OCI-LY1 (cell line): ENCODE data around the gene SH3YL1.

Experiments
- H2AFZ ChIP-seq: fragments of 200-600 bp; sonication (generic), shearing (Covaris generic); 2 replicates; pipeline ENCODE4 v1.6.0; 2014; ENCODE audit warnings: antibody characterized with exemption, mild to moderate bottlenecking, low read length
- H3F3A ChIP-seq: fragments of 200-600 bp; sonication (generic), shearing (Covaris generic); 2 replicates; pipeline ENCODE4 v1.6.0; 2014; ENCODE audit warnings: mild to moderate bottlenecking, antibody characterized with exemption, low read length, moderate library complexity; ENCODE audit not compliant: insufficient read depth
- H3K27ac ChIP-seq: fragments of 200-600 bp; sonication (generic); 2 replicates; pipeline ENCODE4 v1.5.1; 2014; ENCODE audit warnings: low read length, mixed run types, mild to moderate bottlenecking, low read depth; ENCODE audit not compliant: poor library complexity, severe bottlenecking
- H3K27me3 ChIP-seq: fragments of 200-600 bp; sonication (generic); 2 replicates; pipeline ENCODE4 v1.6.0; 2014; ENCODE audit warnings: antibody characterized with exemption, mild to moderate bottlenecking, low read length, moderate library complexity; ENCODE audit not compliant: insufficient read depth
- H3K36me3 ChIP-seq: fragments of 200-600 bp; sonication (generic); 2 replicates; pipeline ENCODE4 v1.6.1; 2014; ENCODE audit warnings: mild to moderate bottlenecking, antibody characterized with exemption, low read length, moderate library complexity, mixed read lengths; ENCODE audit not compliant: insufficient read depth
- H3K4me1 ChIP-seq: fragments of 200-600 bp; sonication (generic); 2 replicates; pipeline ENCODE4 v1.5.1; 2014; ENCODE audit warnings: mild to moderate bottlenecking, low read length, moderate library complexity; ENCODE audit not compliant: insufficient read depth, severe bottlenecking
- H3K4me2 ChIP-seq: fragments of 200-600 bp; sonication (generic), shearing (Covaris generic); 2 replicates; pipeline ENCODE4 v1.6.1; 2014; ENCODE audit warnings: low read length
- H3K4me3 ChIP-seq: fragments of 200-600 bp; sonication (generic); 2 replicates; pipeline ENCODE4 v1.5.1; 2014; ENCODE audit warnings: low read length, low read depth, mild to moderate bottlenecking, mixed read lengths; ENCODE audit not compliant: poor library complexity, severe bottlenecking
- H3K79me2 ChIP-seq: fragments of 200-600 bp; shearing (Covaris generic); 2 replicates; pipeline ENCODE4 v1.6.1; 2016; ENCODE audit warnings: mixed run types, low read length, mixed read lengths; ENCODE audit not compliant: insufficient read depth
- H3K9ac ChIP-seq: fragments of 200-600 bp; sonication (generic), shearing (Covaris generic); 2 replicates; pipeline ENCODE4 v1.6.1; 2014; ENCODE audit warnings: mild to moderate bottlenecking, low read length, mixed read lengths
- H3K9me2 ChIP-seq: fragments of 200-600 bp; sonication (generic), shearing (Covaris generic); 2 replicates; pipeline ENCODE4 v1.6.1; 2014; ENCODE audit warnings: low read depth, mild to moderate bottlenecking, low read length, mixed read lengths
- H3K9me3 ChIP-seq: fragments of 200-600 bp; shearing (Covaris generic); 2 replicates; pipeline ENCODE4 v1.6.1; 2014; ENCODE audit warnings: low read length, mixed read lengths
- H4K20me1 ChIP-seq: fragments of 200-600 bp; sonication (generic), shearing (Covaris generic); 2 replicates; pipeline ENCODE4 v1.6.0; 2016; ENCODE audit warnings: mild to moderate bottlenecking, low read length; ENCODE audit not compliant: insufficient read depth
- CTCF ChIP-seq: fragments of 200-600 bp; sonication (generic), shearing (Covaris generic); IDR thresholded peaks from 2 replicates; pipeline ENCODE4 v1.5.1; 2017; ENCODE audit warnings: mild to moderate bottlenecking, antibody characterized with exemption, low read length, moderate library complexity, mixed read lengths
- EZH2 ChIP-seq: fragments of 200-600 bp; sonication (generic), shearing (Covaris generic); IDR thresholded peaks from 2 replicates; pipeline ENCODE4 v1.8.0; 2017; ENCODE audit warnings: borderline replicate concordance, mixed run types, mild to moderate bottlenecking, antibody characterized with exemption, low read length, moderate library complexity, mixed read lengths

The SH3YL1 gene

GRCh38 chr2:273333-273732 is 9.5 kb upstream of the SH3YL1 start:
- H3F3A ChIP-seq = no peaks in the 10 kb centered on the region
- H3K79me2 ChIP-seq = peaks cover 69% of the 10 kb centered on the region
- H3K4me1 ChIP-seq = peaks cover 23% of the 10 kb centered on the region
- no peak overlapping the region for H3K4me3 ChIP-seq
- H3K9me3 ChIP-seq = no peaks in the 10 kb centered on the region
- no peaks in the 10 kb centered on the region; the same call in 1 of the 2 replicates for H4K20me1 ChIP-seq
- peaks cover 87% of the 10 kb centered on the region for H3K36me3 ChIP-seq
- TF ChIP-seq EZH2 (no peak), CTCF (no peak)
- H3K9ac ChIP-seq = no peak overlapping the region
- H2AFZ ChIP-seq = no peak overlapping the region
- H3K27me3 ChIP-seq = no peaks in the 10 kb centered on the region
- no peak overlapping the region for H3K4me2 ChIP-seq
- no peak overlapping the region for H3K27ac ChIP-seq
- H3K9me2 ChIP-seq = no peaks in the 10 kb centered on the region

DNA sequence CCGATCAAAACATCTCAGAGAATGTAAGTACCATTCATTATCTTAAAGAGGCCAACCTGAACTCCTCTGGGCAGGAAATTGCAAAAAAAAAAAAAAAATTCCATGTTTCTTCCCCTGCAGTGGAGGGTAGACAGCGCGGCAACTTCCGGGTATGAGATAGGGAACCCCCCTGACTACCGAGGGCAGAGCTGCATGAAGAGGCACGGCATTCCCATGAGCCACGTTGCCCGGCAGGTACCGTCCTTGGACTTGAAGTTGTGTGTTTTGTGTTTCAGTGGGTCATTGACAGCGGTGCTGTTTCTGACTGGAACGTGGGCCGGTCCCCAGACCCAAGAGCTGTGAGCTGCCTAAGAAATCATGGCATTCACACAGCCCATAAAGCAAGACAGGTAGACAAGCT is 8.1 kb upstream of the SH3YL1 start:
- H3K27ac ChIP-seq = no peak overlapping the region
- H3K4me1 ChIP-seq = peaks cover 37% of the 10 kb centered on the region
- H4K20me1 ChIP-seq = no peaks in the 10 kb centered on the region; the same call in 1 of the 2 replicates
- H3K79me2 ChIP-seq = peaks cover 83% of the 10 kb centered on the region
- TF ChIP-seq EZH2 = no peak
- TF ChIP-seq CTCF = no peak
- no peak overlapping the region for H3K4me2 ChIP-seq
- H3K9me2 ChIP-seq = no peaks in the 10 kb centered on the region
- no peaks in the 10 kb centered on the region for H3K9me3 ChIP-seq
- no peaks in the 10 kb centered on the region for H3K27me3 ChIP-seq
- peaks cover 78% of the 10 kb centered on the region for H3K36me3 ChIP-seq
- no peaks in the 10 kb centered on the region for H3F3A ChIP-seq
- no peak overlapping the region for H3K9ac ChIP-seq
- no peak overlapping the region for H3K4me3 ChIP-seq
- no peak overlapping the region for H2AFZ ChIP-seq

GRCh38 chr2:270861-271260 is 7.0 kb upstream of the SH3YL1 start:
- Histone ChIP-seq H3K9ac (no peak overlapping the region), H3K4me3 (no peak overlapping the region), H3K27ac (no peak overlapping the region), H3K79me2 (peaks cover 93% of the 10 kb centered on the region), H3K9me2 (no peaks in the 10 kb centered on the region), H3K9me3 (no peaks in the 10 kb centered on the region), H4K20me1 (no peaks in the 10 kb centered on the region), H2AFZ (no peak overlapping the region), H3K4me2 (no peak overlapping the region), H3K4me1 (peaks cover 47% of the 10 kb centered on the region), H3K36me3 (peaks cover 77% of the 10 kb centered on the region), H3K27me3 (no peaks in the 10 kb centered on the region), H3F3A (no peaks in the 10 kb centered on the region)
- TF ChIP-seq CTCF = no peak
- no peak for TF ChIP-seq EZH2
